HEK293T (cell line): ENCODE measurements around the gene LEMD1.

ENCODE experiments used
- CTCF ChIA-PET: fragments of 350-600 bp; formaldehyde crosslinking; extraction: SDS; loops from one replicate; lab custom pipeline; 2021; ENCODE audit warnings: antibody characterized with exemption, inconsistent platforms; lab: Yijun Ruan, JAX
- POLR2A ChIA-PET: fragments of 350-600 bp; formaldehyde crosslinking; extraction: SDS; loops from one replicate; lab custom pipeline; 2020; ENCODE audit warnings: antibody characterized with exemption, inconsistent platforms; lab: Yijun Ruan, JAX
- DNase-seq: peaks from one replicate; pipeline ENCODE4 v3.0.0; 2012; ENCODE audit warnings: mixed read lengths; ENCODE audit errors: extremely low spot score
- ARNT ChIP-seq: fragments of 450-650 bp; IDR thresholded peaks from 2 replicates; pipeline ENCODE4 v1.6.1; 2017; ENCODE audit warnings: mild to moderate bottlenecking
- BHLHE40 ChIP-seq: fragments of 450-650 bp; IDR thresholded peaks from 2 replicates; pipeline ENCODE4 v1.6.1; 2016; ENCODE audit warnings: mild to moderate bottlenecking, moderate library complexity, borderline replicate concordance
- CTBP1 ChIP-seq: fragments of 450-650 bp; IDR thresholded peaks from 2 replicates; pipeline ENCODE4 v1.6.1; 2016; ENCODE audit warnings: borderline replicate concordance
- ELF4 ChIP-seq: fragments of 450-650 bp; IDR thresholded peaks from 2 replicates; pipeline ENCODE4 v1.6.1; 2017; ENCODE audit warnings: antibody characterized with exemption
- FOXA1 ChIP-seq: fragments of 450-650 bp; IDR thresholded peaks from 2 replicates; pipeline ENCODE4 v1.6.1; 2016; ENCODE audit warnings: mild to moderate bottlenecking
- FOXK2 ChIP-seq: fragments of 450-650 bp; IDR thresholded peaks from 2 replicates; pipeline ENCODE4 v1.6.1; 2016; ENCODE audit warnings: mild to moderate bottlenecking
- FOXM1 ChIP-seq: fragments of 450-650 bp; IDR thresholded peaks from 2 replicates; pipeline ENCODE4 v1.6.1; 2017; ENCODE audit warnings: mild to moderate bottlenecking, borderline replicate concordance
- HDGF ChIP-seq: fragments of 450-650 bp; IDR thresholded peaks from 2 replicates; pipeline ENCODE4 v1.6.1; 2017; ENCODE audit warnings: antibody characterized with exemption, borderline replicate concordance
- L3MBTL2 ChIP-seq: fragments of 450-650 bp; conservative IDR thresholded peaks from 2 replicates; pipeline ENCODE4 v1.6.1; 2016; ENCODE audit warnings: mild to moderate bottlenecking
- LEF1 ChIP-seq: fragments of 450-650 bp; IDR thresholded peaks from 2 replicates; pipeline ENCODE4 v1.6.1; 2017; ENCODE audit warnings: mild to moderate bottlenecking, borderline replicate concordance
- NFRKB ChIP-seq: fragments of 450-650 bp; IDR thresholded peaks from 2 replicates; pipeline ENCODE4 v1.6.1; 2016; ENCODE audit warnings: mild to moderate bottlenecking, moderate library complexity
- SP1 ChIP-seq: fragments of 450-650 bp; IDR thresholded peaks from 2 replicates; pipeline ENCODE4 v1.6.1; 2017
- SUZ12 ChIP-seq: fragments of 450-650 bp; IDR thresholded peaks from 2 replicates; pipeline ENCODE4 v1.6.1; 2016; ENCODE audit warnings: mild to moderate bottlenecking
- TARDBP ChIP-seq: fragments of 450-650 bp; IDR thresholded peaks from 2 replicates; pipeline ENCODE4 v1.6.1; 2016
- ZNF384 ChIP-seq: fragments of 450-650 bp; IDR thresholded peaks from 2 replicates; pipeline ENCODE4 v1.6.1; 2016
- TF ChIP-seq, protein P1 (sequence below): fragments of 450-650 bp; IDR thresholded peaks from 2 replicates; pipeline ENCODE4 v1.6.1; 2016

The LEMD1 gene

DNA sequence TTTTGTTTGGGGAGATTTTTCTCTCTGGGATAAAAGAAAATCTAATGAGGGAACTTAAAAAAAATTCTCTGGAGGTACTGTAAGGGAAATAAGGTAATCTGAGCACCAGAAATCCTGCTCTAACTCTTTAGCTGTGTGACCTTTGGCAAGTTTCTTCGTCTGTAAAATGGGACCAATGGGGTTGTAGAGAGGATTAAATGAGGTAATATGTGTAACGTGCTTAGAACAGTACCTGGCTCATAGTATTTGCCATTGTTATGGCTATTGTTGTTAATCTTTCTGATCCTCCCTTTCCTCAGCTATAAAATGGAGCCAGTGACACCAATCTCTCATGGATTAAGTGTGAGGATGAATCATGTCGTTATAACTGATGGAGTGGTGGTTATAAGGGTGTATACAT lies 64.3 kb downstream of the LEMD1 start:
- ChIA-PET CTCF (no interaction called here), POLR2A (no interaction called here)
- DNase-seq = no peak
- TF ChIP-seq LEF1 (no peak), FOXA1 (no peak), TARDBP (no peak), FOXM1 (no peak)

DNA sequence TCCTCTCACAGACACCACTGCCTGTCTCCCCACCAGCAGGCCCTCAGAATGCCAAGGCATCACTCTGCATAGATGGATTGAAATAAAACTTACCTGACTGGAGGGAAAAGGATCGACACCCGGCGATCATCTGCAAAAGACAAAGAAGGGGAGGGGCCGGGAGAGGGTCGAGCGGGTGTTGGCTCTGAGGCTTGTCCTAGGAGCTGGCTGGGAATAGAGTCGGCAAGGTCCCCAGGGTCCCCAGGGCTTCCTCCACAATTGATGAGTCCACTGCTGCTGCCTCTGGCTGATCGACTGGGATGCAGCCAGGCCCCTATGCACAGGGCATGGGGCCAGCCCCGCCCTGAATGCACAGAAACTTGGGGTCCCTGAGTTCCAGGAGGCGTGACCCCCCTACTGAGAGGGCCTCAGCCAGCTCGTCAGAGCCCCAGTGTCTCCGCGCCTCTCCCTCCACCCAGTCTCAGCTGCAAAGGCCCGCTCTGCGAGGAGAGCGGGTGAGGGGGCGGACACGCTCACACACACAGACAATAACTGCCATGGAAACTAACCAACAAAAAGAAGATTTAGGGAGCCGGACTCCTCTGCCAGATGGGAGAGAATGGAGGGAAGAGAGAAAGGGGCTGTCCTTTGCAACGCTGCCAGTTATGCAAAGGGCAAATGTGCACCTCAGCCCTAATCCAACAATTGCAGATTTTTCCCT lies 65.3 kb downstream of the LEMD1 start, which contains the start of gene KLHDC8A:
KLHDC8A (minus strand) TSS at position 483 of the 700 bp plus-strand sequence. CDS start 13,318 bp downstream, outside the sequence.
- POLR2A ChIA-PET = no interaction called here
- no peak for DNase-seq
- CTCF ChIA-PET = no interaction called here
- no peak for TF ChIP-seq LEF1
- TF ChIP-seq TARDBP = no peak
- TF ChIP-seq FOXA1 = no peak
- no peak for TF ChIP-seq FOXM1
- TF ChIP-seq CTBP1 = no peak

DNA sequence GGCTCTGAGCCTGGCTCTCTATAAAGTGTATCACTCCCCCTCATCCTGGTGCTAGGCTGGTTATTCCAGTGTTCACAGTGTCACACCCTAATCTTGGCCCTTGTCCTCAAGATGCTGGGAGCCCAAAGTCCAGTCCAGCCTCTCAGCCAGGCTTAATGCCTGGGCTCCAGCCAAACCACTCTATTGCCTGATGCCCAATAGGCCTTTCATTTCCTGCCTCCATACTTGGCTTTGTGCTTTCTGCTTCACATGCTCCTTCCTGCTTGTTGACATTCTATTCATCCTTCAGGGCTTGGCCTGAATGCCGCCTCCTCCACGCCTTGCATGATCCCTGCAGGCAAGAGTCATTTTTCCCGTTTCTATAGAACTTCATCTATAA lies 66.8 kb downstream of the LEMD1 start:
- TF ChIP-seq SP1 (no peak), LEF1 (no peak), NFRKB (no peak), CTBP1 (no peak), FOXK2 (no peak), ELF4 (no peak), SUZ12 (no peak), BHLHE40 (no peak), FOXM1 (no peak), FOXA1 (no peak), ZNF384 (no peak)
- TF ChIP-seq, protein P1, sequence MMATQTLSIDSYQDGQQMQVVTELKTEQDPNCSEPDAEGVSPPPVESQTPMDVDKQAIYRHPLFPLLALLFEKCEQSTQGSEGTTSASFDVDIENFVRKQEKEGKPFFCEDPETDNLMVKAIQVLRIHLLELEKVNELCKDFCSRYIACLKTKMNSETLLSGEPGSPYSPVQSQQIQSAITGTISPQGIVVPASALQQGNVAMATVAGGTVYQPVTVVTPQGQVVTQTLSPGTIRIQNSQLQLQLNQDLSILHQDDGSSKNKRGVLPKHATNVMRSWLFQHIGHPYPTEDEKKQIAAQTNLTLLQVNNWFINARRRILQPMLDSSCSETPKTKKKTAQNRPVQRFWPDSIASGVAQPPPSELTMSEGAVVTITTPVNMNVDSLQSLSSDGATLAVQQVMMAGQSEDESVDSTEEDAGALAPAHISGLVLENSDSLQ = no peak
- ChIA-PET CTCF (interaction anchor here (0.6 to 1.5 kb wide), 7 partner anchors 13 to 788 kb away, joined by 3 to 9 read pairs (median 4); no protein-coding TSS in a partner anchor), POLR2A (no interaction called here)
- DNase-seq = no peak

DNA sequence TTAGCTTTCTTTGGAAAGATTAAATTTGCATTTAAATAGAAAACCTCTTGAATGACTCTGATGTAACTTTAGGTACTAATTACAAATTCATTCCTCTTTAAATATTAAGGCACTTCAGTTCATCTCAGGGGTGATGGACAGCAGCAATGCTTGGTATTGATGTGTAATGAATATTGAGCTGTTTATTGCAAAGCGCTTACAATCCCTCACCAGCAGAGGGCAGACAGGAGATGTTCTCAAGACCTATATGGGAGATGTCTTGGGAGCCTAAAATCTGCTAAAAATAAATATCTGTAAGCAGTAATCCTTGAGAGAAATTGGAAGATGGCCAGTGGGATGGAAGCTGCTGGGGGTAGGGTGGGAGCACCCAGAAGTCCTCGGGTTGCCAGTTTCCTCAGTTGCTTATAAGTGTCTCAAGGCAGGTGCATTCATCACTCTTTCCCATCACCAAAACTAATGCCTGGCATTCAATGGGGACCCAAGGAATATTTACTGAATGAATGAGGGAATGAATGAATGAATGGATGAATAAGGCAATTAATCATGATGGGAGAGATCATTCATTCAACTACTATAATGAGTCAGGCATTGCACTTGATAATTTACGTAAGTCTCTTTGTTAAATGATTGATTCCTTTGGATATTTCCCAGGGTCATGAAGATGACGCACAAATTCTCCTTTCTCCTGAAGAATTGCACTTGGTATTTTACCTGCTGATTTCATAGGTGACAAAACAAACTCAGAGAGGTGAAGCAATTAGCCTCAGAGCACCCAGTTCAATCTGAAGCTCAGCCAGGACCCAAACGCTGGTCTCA lies 67.4 kb downstream of the LEMD1 start:
- CTCF ChIA-PET = interaction anchor here (0.6 to 2.4 kb wide), 35 partner anchors 9 to 789 kb away, joined by 3 to 16 read pairs (median 3); no protein-coding TSS in a partner anchor
- POLR2A ChIA-PET = interaction anchor here (0.5 kb wide), 1 partner anchor 75 kb away, joined by 3 read pairs; no protein-coding TSS in a partner anchor
- no peak for TF ChIP-seq ARNT
- TF ChIP-seq, protein P1 = peak; percentile 72
- peak; percentile 71 for DNase-seq

DNA sequence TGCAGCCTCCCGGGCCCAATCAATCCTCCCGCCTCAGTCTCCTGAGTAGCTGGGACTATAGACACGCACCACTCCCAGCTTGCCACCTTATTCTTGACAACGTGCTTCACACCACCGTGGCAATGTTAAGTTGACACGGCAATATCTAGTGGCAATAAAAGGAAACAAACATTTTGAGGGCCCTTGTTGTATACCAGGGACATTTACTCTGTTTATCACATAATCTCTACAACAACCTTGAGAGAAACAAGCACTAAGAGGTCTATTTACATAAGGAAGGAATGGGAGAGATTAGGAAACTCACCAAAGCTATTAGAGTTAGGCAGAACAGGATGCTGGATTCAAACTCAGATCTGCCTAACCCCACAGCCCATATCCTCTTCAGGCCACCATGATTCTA lies 68.2 kb downstream of the LEMD1 start:
- ChIA-PET POLR2A (no interaction called here), CTCF (interaction anchor here (0.6 to 2.4 kb wide), 28 partner anchors 10 to 260 kb away, joined by 3 to 16 read pairs (median 4); no protein-coding TSS in a partner anchor)
- TF ChIP-seq ZNF384 (no peak), L3MBTL2 (no peak), CTBP1 (no peak), FOXK2 (no peak), ELF4 (no peak), HDGF (no peak), FOXA1 (no peak), ARNT (no peak), LEF1 (no peak), TARDBP (no peak), SUZ12 (no peak), NFRKB (no peak)
- TF ChIP-seq, protein P1 = no peak
- no peak for DNase-seq

DNA sequence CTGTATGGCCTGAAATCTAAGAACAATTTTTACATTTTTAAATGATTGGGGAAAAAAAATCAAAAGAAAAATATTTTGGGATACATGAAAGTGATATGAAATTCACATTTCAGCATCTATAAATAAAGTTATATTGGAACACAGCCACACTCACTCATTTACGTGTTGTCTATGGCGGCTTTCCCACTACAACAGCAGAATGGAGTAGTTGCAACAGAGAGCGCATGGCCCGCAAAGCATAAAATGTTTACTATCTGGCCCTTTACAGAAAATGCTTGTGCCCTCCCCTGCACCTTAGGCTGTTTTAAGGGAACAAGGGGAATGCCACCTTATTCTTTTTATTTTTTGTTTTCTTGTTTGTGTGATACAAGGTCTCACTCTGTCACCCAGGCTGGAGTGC lies 68.7 kb downstream of the LEMD1 start:
- no peak for DNase-seq
- ChIA-PET POLR2A (no interaction called here), CTCF (interaction anchor here (0.6 to 2.4 kb wide), 10 partner anchors 10 to 154 kb away, joined by 3 to 16 read pairs (median 8); no protein-coding TSS in a partner anchor)
- TF ChIP-seq FOXM1 (no peak), ZNF384 (no peak), SUZ12 (no peak), SP1 (no peak), ARNT (no peak), CTBP1 (no peak), BHLHE40 (no peak), LEF1 (no peak), HDGF (no peak)
